Mesendoderm (in vitro differentiated cells): ENCODE results near the gene CNNM4.

Experiments
- DNase-seq: peaks from one replicate; pipeline ENCODE4 v3.0.0; 2013
- H2AK5ac ChIP-seq: 2 replicates; pipeline ENCODE4 v1.6.1; 2013; ENCODE audit warnings: low read length, inconsistent platforms
- H2BK120ac ChIP-seq: 2 replicates; pipeline ENCODE4 v1.6.1; 2013; ENCODE audit warnings: low read depth, mild to moderate bottlenecking, low read length, moderate library complexity, mixed read lengths
- H2BK15ac ChIP-seq: replicated peaks from 2 replicates; pipeline ENCODE4 v1.6.1; 2013; ENCODE audit warnings: low read depth, mild to moderate bottlenecking, moderate library complexity
- H2BK5ac ChIP-seq: 2 replicates; pipeline ENCODE4 v1.6.1; 2013; ENCODE audit warnings: low read length, inconsistent platforms
- H3K18ac ChIP-seq: 2 replicates; pipeline ENCODE4 v1.6.1; 2013; ENCODE audit warnings: mild to moderate bottlenecking, low read length, mixed read lengths
- H3K23ac ChIP-seq: one replicate; pipeline ENCODE4 v1.6.1; 2013; ENCODE audit warnings: low read length
- H3K27ac ChIP-seq: 2 replicates; pipeline ENCODE4 v1.5.1; 2013; ENCODE audit warnings: low read depth, mild to moderate bottlenecking, inconsistent platforms, low read length, moderate library complexity
- H3K27me3 ChIP-seq: 2 replicates; pipeline ENCODE4 v1.6.1; 2013; ENCODE audit warnings: low read length, control low read depth, mild to moderate bottlenecking, inconsistent platforms; ENCODE audit not compliant: insufficient read depth, poor library complexity
- H3K36me3 ChIP-seq: 2 replicates; pipeline ENCODE4 v1.6.1; 2013; ENCODE audit warnings: low read length, inconsistent platforms; ENCODE audit not compliant: control insufficient read depth, insufficient read depth
- H3K4ac ChIP-seq: one replicate; pipeline ENCODE4 v1.6.1; 2013; ENCODE audit warnings: low read depth, mild to moderate bottlenecking, low read length, moderate library complexity
- H3K4me1 ChIP-seq: 2 replicates; pipeline ENCODE4 v1.6.1; 2013; ENCODE audit warnings: low read depth, low read length, inconsistent platforms; ENCODE audit not compliant: control insufficient read depth
- H3K4me2 ChIP-seq: 2 replicates; pipeline ENCODE4 v1.6.1; 2013; ENCODE audit warnings: low read length
- H3K4me3 ChIP-seq: 2 replicates; pipeline ENCODE4 v1.5.1; 2013; ENCODE audit warnings: mild to moderate bottlenecking, low read length
- H3K56ac ChIP-seq: one replicate; pipeline ENCODE4 v1.6.1; 2013; ENCODE audit warnings: low read length
- H3K79me1 ChIP-seq: 2 replicates; pipeline ENCODE4 v1.6.1; 2013; ENCODE audit warnings: low read length, inconsistent platforms
- H3K79me2 ChIP-seq: 2 replicates; pipeline ENCODE4 v1.6.1; 2013; ENCODE audit warnings: mild to moderate bottlenecking, low read length; ENCODE audit not compliant: control insufficient read depth, insufficient read depth
- H3K9ac ChIP-seq: 2 replicates; pipeline ENCODE4 v1.6.1; 2013; ENCODE audit warnings: low read length, inconsistent platforms
- H4K5ac ChIP-seq: one replicate; pipeline ENCODE4 v1.6.1; 2013; ENCODE audit warnings: low read length
- H4K8ac ChIP-seq: one replicate; pipeline ENCODE4 v1.6.1; 2013; ENCODE audit warnings: low read depth, mild to moderate bottlenecking, control low read depth, low read length, moderate library complexity
- WGBS: extraction: QIAGEN DNeasy Blood & Tissue Kit; methylation state at CpG from one replicate; pipeline ENCODE4 v1.1.7; 2013; ENCODE audit warnings: low lambda C conversion rate, missing lambda C conversion rate; ENCODE audit not compliant: insufficient coverage; ENCODE audit errors: extremely low coverage; 5-methylcytosine and 5-hydroxymethylcytosine counted together

Gene CNNM4

GRCh38 chr2:96844405-96844808 lies 83.7 kb downstream of the CNNM4 start:
- Histone ChIP-seq H3K79me2 (no peaks in the 10 kb centered on the region), H3K4me2 (no peak overlapping the region), H3K4me1 (no peaks in the 10 kb centered on the region), H4K8ac (no peak overlapping the region), H3K4ac (no peak overlapping the region), H2BK15ac (no peak overlapping the region), H2BK120ac (no peak overlapping the region), H2AK5ac (no peak overlapping the region), H4K5ac (no peak overlapping the region), H3K56ac (no peak overlapping the region), H3K4me3 (no peak overlapping the region), H2BK5ac (no peak overlapping the region), H3K18ac (no peak overlapping the region), H3K23ac (no peak overlapping the region), H3K27me3 (no peaks in the 10 kb centered on the region), H3K27ac (no peak overlapping the region), H3K36me3 (peaks cover 2% of the 10 kb centered on the region), H3K9ac (no peak overlapping the region), H3K79me1 (no peaks in the 10 kb centered on the region)
- DNase-seq: no peak
- WGBS: no CpG with 5 or more reads among the region's 17 CpGs

- no peak overlapping the region for H2BK5ac ChIP-seq
- no peak overlapping the region for H3K23ac ChIP-seq
- no peak overlapping the region for H2AK5ac ChIP-seq
- H3K4me1 ChIP-seq: no peaks in the 10 kb centered on the region
- H3K27ac ChIP-seq: no peak overlapping the region
- no peak overlapping the region for H4K5ac ChIP-seq
- no peak overlapping the region for H3K18ac ChIP-seq
- no peaks in the 10 kb centered on the region for H3K79me2 ChIP-seq
- H3K79me1 ChIP-seq: no peaks in the 10 kb centered on the region
- whole genome bisulfite sequencing: no CpG with 5 or more reads among the region's 5 CpGs
- DNase-seq: no peak
- no peaks in the 10 kb centered on the region for H3K27me3 ChIP-seq
- no peak overlapping the region for H2BK15ac ChIP-seq
- peaks cover 2% of the 10 kb centered on the region for H3K36me3 ChIP-seq
- H4K8ac ChIP-seq: no peak overlapping the region
- H3K56ac ChIP-seq: no peak overlapping the region
- H3K4me2 ChIP-seq: no peak overlapping the region
- H3K4me3 ChIP-seq: no peak overlapping the region
- no peak overlapping the region for H3K4ac ChIP-seq
- no peak overlapping the region for H2BK120ac ChIP-seq
- H3K9ac ChIP-seq: no peak overlapping the region
These were observed 86.1 kb downstream of the CNNM4 start for GRCh38 chr2:96846825-96847224.

GRCh38 chr2:96847586-96847985 lies 86.9 kb downstream of the CNNM4 start:
- Histone ChIP-seq H3K4me2 (no peak overlapping the region), H3K4me1 (no peaks in the 10 kb centered on the region), H3K23ac (no peak overlapping the region), H3K79me2 (no peaks in the 10 kb centered on the region), H2BK15ac (no peak overlapping the region), H3K4me3 (no peak overlapping the region), H4K5ac (no peak overlapping the region), H2BK5ac (no peak overlapping the region), H3K56ac (no peak overlapping the region), H3K27ac (no peak overlapping the region), H3K18ac (no peak overlapping the region), H4K8ac (no peak overlapping the region), H2AK5ac (no peak overlapping the region), H3K36me3 (peaks cover 2% of the 10 kb centered on the region), H2BK120ac (no peak overlapping the region), H3K9ac (no peak overlapping the region), H3K4ac (no peak overlapping the region), H3K79me1 (no peaks in the 10 kb centered on the region), H3K27me3 (no peaks in the 10 kb centered on the region)
- DNase-seq: no peak
- WGBS: no CpG with 5 or more reads among the region's 10 CpGs

- no peaks in the 10 kb centered on the region for H3K79me2 ChIP-seq
- H3K56ac ChIP-seq: no peak overlapping the region
- no peaks in the 10 kb centered on the region for H3K27me3 ChIP-seq
- DNase-seq: no peak
- no peak overlapping the region for H3K4ac ChIP-seq
- H3K18ac ChIP-seq: no peak overlapping the region
- H3K4me2 ChIP-seq: no peak overlapping the region
- WGBS: no CpG with 5 or more reads among the region's 9 CpGs
- no peak overlapping the region for H2BK120ac ChIP-seq
- peaks cover 2% of the 10 kb centered on the region for H3K36me3 ChIP-seq
- H2BK5ac ChIP-seq: no peak overlapping the region
- H2BK15ac ChIP-seq: no peak overlapping the region
- no peak overlapping the region for H3K27ac ChIP-seq
- H3K4me1 ChIP-seq: no peaks in the 10 kb centered on the region
- no peak overlapping the region for H4K8ac ChIP-seq
- no peak overlapping the region for H3K23ac ChIP-seq
- H3K9ac ChIP-seq: no peak overlapping the region
- H3K4me3 ChIP-seq: no peak overlapping the region
- no peak overlapping the region for H4K5ac ChIP-seq
- H2AK5ac ChIP-seq: no peak overlapping the region
- H3K79me1 ChIP-seq: no peaks in the 10 kb centered on the region
These were observed 87.6 kb downstream of the CNNM4 start for GRCh38 chr2:96848264-96848663.

GRCh38 chr2:96852667-96853066 lies 92.0 kb downstream of the CNNM4 start:
- no peak overlapping the region for H2BK5ac ChIP-seq
- no peak overlapping the region for H3K4me2 ChIP-seq
- H3K4me3 ChIP-seq: no peak overlapping the region
- H3K23ac ChIP-seq: no peak overlapping the region
- H2BK120ac ChIP-seq: no peak overlapping the region
- peaks cover 3% of the 10 kb centered on the region for H3K79me1 ChIP-seq
- peaks cover 2% of the 10 kb centered on the region for H3K36me3 ChIP-seq
- H3K27me3 ChIP-seq: no peaks in the 10 kb centered on the region
- no peak overlapping the region for H4K8ac ChIP-seq
- H3K9ac ChIP-seq: no peak overlapping the region
- H4K5ac ChIP-seq: no peak overlapping the region
- H3K27ac ChIP-seq: no peak overlapping the region
- no peak overlapping the region for H3K56ac ChIP-seq
- H2AK5ac ChIP-seq: no peak overlapping the region
- H3K4me1 ChIP-seq: peaks cover 4% of the 10 kb centered on the region
- DNase-seq: no peak
- no peak overlapping the region for H2BK15ac ChIP-seq
- no peak overlapping the region for H3K4ac ChIP-seq
- no peak overlapping the region for H3K18ac ChIP-seq
- WGBS: no CpG with 5 or more reads among the region's 6 CpGs
- no peaks in the 10 kb centered on the region for H3K79me2 ChIP-seq

- Histone ChIP-seq H3K56ac (no peak overlapping the region), H3K36me3 (no peaks in the 10 kb centered on the region), H2AK5ac (no peak overlapping the region), H3K27me3 (no peaks in the 10 kb centered on the region), H3K9ac (no peak overlapping the region), H3K4me3 (no peak overlapping the region), H3K4ac (no peak overlapping the region), H4K8ac (no peak overlapping the region), H4K5ac (no peak overlapping the region), H3K4me2 (no peak overlapping the region), H2BK5ac (no peak overlapping the region), H2BK120ac (no peak overlapping the region), H3K27ac (no peak overlapping the region), H3K79me2 (no peaks in the 10 kb centered on the region), H3K79me1 (peaks cover 3% of the 10 kb centered on the region), H3K18ac (no peak overlapping the region), H3K23ac (no peak overlapping the region), H3K4me1 (peaks cover 4% of the 10 kb centered on the region), H2BK15ac (no peak overlapping the region)
- DNase-seq: no peak
- no CpG with 5 or more reads among the region's 15 CpGs for WGBS
These were observed 92.6 kb downstream of the CNNM4 start for GRCh38 chr2:96853321-96853720.
